HG03196 (cell line): Measurements from ENCODE around the gene EPB41.

Experiments used
- ATAC-seq: cut with Tn5 transposase; IDR thresholded peaks from one replicate; pipeline ENCODE4 v1.9.1; 2021; ENCODE audit not compliant: unreplicated experiment

EPB41 gene

GRCh38 chr1:28973596-28974421, 59.4 kb downstream of the EPB41 start:
- ATAC-seq = no peak

- no peak for ATAC-seq
Measured at GRCh38 chr1:28974432-28974831, 60.1 kb downstream of the EPB41 start.

DNA sequence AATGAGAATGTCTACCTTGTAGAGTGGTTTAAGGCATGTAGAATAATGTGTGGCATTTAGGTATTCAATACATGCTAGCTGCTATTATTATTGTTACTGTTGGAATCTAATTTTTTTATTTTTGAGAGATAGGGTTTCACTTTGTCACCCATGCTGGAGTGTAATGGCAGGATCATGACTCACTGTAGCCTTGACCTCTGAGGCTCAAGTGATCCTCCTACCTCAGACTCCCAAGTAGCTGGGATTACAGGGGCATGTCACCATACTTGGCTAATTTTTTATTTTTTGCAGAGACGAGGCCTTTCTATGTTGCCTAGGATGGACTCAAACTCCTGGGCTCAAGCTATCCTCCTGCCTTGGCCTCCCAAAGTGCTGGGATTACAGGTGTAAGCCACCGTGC, 61.9 kb downstream of the EPB41 start:
- ATAC-seq = no peak

GRCh38 chr1:28981210-28981609, 66.8 kb downstream of the EPB41 start:
- no peak for ATAC-seq

- ATAC-seq = no peak
Measured at GRCh38 chr1:28982198-28982597, 67.8 kb downstream of the EPB41 start.

- no peak for ATAC-seq
Measured at GRCh38 chr1:28983091-28983490, 68.7 kb downstream of the EPB41 start.

DNA sequence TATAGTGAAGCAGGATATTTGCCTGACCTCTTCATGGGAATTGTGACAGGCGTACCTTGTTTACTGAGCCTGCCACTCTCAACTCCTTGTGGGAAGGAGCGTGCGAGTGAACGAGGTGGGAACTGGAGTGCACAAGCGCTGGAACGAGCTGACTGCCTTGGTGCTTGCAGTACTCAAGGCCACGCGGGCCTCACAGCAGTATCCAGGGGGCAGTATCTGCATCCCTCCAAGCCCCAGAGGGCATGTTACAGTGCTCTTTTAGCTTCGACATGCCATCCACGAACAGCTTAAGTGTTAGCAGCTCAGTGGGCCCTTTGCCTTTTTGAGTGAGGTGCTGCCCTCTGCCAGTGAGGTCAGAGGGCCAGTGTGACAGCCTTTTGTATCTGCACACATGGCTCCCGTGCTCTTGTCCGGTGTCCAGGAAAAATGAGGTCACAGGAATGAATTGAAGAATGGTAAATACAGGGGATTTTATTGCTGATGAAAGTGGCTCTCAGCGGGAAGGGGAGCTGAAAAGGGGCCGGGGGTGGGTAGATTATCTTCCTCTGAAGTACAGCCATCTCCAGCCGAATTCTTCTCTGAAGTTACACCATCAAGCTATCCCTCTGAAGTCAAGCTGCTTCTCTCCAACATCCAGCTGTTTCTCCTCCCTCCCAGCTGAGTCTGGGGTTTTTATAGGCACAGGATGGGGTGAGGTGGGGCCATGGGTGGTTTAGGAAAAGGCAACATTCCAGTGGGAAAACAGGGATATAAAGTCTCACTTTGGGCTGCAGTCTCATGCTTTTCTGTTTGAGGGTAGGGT, 69.3 kb downstream of the EPB41 start:
- ATAC-seq = no peak

- no peak for ATAC-seq
Measured at GRCh38 chr1:28984311-28984684, 69.9 kb downstream of the EPB41 start.

DNA sequence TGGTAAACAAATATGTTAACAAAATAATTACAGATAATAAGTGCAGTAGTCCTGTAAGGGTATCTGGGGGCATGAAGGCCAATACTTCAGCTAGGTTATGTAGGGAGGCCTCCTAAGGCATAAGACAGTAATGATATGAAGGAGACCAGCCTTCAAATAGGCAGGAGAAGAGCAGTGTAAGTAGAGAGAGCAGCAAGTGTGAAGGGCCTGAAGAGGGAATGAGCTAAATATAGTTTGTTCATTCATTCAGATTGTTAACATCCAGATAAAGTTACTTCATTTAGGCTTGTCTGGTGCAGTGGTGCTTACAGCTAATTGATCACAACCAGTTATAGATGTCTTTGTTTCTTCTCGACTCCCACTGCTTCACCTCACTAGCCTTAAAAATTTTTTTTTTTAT, 71.1 kb downstream of the EPB41 start:
- ATAC-seq = no peak

GRCh38 chr1:28986306-28986910, 72.0 kb downstream of the EPB41 start:
- ATAC-seq = no peak

- ATAC-seq = no peak
Measured at GRCh38 chr1:29002792-29003191, 88.4 kb downstream of the EPB41 start.

DNA sequence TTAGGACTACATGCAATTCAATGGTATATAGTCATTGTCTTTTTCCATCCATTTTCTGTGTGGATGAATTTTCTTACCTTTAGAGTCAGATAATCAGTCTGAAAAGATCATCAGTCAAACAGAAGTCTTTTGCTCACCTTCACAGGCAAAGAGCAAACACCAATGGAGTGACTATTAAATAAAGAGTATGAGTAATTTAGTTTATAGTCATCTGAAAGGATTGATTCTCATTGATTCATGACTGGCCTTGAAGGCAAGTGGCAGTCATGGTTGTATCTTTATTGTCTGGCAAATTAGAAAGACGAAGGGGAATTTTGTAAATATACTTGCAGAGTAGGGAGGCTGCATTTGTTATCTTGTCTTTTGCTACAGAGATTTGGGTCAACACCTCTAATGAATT, 89.9 kb downstream of the EPB41 start:
- no peak for ATAC-seq

DNA sequence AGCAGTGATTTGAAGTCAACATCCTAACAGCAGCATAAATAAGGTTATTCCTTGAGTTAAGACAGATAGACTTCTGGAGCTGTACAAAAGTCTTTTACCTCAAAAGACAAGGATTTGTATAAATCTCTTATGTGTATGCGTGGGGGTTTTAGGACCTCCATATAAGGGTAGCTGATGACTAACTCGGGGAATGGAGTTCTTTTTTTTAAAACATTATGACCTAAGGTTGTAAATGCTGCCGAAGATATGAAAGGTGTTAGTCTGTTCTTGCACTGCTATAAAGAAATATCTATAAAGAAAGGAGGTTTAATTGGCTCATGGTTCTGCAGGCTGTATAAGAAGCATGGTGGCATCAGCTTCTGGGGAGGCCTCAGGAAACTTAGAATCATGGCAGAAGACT, 90.4 kb downstream of the EPB41 start:
- no peak for ATAC-seq

DNA sequence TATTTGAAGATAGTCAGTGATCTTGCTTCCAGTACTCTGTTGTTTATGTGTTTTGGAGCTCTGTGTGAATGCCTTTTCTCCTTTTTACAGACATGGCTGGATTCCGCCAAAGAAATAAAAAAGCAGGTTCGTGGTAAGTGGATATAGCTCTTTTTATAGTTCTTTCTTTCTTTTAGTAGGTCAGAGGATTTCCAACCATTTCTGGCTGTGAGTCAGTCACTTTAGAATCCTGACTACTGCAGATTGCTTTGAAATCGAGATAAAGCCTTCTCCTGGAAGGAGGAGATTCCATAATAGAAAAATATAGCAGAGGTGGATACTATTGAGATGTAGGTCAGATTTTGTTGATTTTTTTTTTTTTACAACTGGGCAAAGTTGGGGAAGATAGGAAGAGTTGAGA, 97.4 kb downstream of the EPB41 start:
- ATAC-seq = no peak

DNA sequence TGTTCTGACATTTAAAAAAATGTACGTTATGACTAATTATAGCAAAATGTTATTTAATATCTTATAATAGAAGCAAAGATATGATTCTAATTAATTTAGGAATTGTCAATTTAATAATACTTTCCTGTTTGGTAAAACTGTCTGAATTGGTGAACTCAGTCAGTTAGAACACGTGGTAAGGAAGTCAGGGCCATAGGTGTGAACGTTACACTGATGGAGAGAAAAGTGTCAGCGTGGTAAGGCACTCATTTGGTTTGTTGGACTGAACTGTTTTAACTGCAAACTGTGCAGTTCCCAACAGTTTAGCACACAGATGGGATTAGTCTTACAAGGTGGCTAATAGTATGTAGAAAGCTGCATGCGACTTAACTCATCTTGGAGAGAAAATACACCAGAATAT, 102.9 kb downstream of the EPB41 start:
- no peak for ATAC-seq

DNA sequence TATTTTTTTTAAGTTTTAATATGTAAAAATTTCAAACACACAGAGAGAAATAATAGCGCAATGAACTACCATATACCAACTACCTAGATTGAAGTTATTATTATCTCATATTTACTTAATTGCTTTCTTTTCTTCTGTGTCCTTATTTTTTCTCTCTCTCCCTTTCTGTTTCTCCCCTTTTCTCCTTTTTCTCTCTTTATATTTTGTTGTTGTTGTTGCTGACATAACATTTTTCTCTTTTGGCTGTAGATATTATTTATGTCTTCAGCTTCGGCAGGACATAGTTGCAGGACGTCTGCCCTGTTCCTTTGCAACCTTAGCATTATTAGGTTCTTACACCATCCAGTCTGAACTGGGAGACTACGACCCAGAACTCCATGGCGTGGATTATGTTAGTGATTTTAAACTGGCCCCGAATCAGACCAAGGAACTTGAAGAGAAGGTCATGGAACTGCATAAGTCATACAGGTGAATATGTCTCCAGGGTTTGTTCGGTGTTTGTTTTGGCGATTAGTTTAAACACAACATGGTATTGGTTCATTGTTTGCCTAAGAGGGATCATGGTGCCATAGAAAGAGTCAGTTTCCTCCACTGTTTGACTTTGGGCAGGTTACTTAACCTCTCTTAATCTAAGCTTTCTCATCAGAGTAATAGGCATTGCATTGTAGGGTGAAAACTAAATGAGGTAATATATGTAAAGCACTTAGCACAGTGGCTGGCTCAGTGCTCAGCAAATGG, 103.8 kb downstream of the EPB41 start:
- ATAC-seq = no peak

DNA sequence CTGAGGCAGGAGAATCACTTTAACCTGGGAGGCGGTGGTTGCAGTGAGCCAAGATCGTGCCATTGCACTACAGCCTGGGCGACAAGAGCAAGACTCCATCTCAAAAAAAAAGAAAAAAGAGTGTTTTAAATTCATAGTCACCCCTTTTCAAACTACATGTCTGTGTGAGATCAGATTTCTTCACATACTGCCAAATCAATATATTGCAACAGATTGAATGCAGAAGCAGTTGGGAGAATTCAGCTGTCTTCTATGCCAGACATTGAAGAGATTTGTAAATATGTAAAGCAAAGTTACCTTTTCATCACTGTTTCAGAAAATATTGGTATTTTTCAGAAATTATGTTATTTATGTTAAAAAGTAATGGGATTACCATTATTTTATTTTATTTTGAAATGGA, 108.3 kb downstream of the EPB41 start:
- ATAC-seq = no peak

- ATAC-seq = no peak
Measured at GRCh38 chr1:29029667-29030066, 115.3 kb downstream of the EPB41 start.

- ATAC-seq = no peak
Measured at GRCh38 chr1:29032841-29033240, 118.5 kb downstream of the EPB41 start.

DNA sequence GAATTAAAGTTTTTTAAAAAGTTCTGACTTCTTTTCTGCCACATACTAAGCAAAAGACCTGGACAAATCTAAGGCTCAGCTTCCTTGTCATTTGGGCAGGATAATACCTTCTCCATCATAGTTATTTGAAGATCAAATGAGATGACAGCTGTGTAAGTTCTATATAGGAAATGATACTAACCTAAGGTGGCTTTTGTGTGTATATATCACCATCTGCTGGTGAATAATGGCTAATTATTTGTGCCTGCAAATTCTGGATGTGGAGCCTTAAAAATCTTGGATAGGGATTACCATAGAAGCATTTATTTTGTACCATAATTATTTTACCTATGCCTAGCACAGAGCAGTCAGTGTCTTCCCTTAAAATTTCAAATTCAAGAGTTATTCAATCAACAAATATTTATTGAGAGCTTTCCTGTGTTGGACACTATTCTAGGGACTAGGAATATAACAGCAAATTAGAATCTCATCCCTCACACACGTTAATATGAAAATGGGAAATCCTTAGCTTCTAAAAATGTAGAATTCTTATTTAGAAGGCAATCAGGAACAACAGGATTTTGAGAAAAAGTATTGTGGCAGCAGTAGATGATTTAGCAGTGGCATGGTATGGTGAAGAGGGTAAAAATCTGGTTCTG, 119.6 kb downstream of the EPB41 start:
- ATAC-seq = no peak
